ENCODE measurements around the gene MGMT.

The MGMT gene

GRCh38 chr10:129716211-129716681 lies 249.2 kb downstream of the MGMT start:
- DNase-seq = no peak

- no peak for DNase-seq
Observed at GRCh38 chr10:129716881-129717280, 249.8 kb downstream of the MGMT start.

- peak; percentile 17 for DNase-seq
Observed at GRCh38 chr10:129717816-129718547, 250.9 kb downstream of the MGMT start.

- peak; percentile 17 for DNase-seq
Observed at GRCh38 chr10:129718548-129719414, 251.7 kb downstream of the MGMT start.

- DNase-seq = no peak
Observed at GRCh38 chr10:129719415-129719739, 252.3 kb downstream of the MGMT start.

- DNase-seq = peak; percentile 24
Observed at GRCh38 chr10:129719889-129720590, 253.0 kb downstream of the MGMT start.

- no peak for DNase-seq
Observed at GRCh38 chr10:129725011-129725410, 258.0 kb downstream of the MGMT start.

- no peak for DNase-seq
Observed at GRCh38 chr10:129725482-129725881, 258.4 kb downstream of the MGMT start.

- DNase-seq = no peak
Observed at GRCh38 chr10:129725890-129726631, 259.0 kb downstream of the MGMT start.

- no peak for DNase-seq
Observed at GRCh38 chr10:129727071-129727470, 260.0 kb downstream of the MGMT start.

- DNase-seq = no peak
Observed at GRCh38 chr10:129727495-129727894, 260.5 kb downstream of the MGMT start.

- no peak for DNase-seq
Observed at GRCh38 chr10:129728246-129728820, 261.3 kb downstream of the MGMT start.

- no peak for DNase-seq
Observed at GRCh38 chr10:129728905-129729795, 262.1 kb downstream of the MGMT start.

- DNase-seq = no peak
Observed at GRCh38 chr10:129730272-129730992, 263.4 kb downstream of the MGMT start.

- DNase-seq = no peak
Observed at GRCh38 chr10:129730993-129731325, 263.9 kb downstream of the MGMT start.

GRCh38 chr10:129740532-129741279 lies 273.7 kb downstream of the MGMT start:
- peak; percentile 11 for DNase-seq

GRCh38 chr10:129741280-129741977 lies 274.4 kb downstream of the MGMT start:
- DNase-seq = no peak

GRCh38 chr10:129741978-129742741 lies 275.1 kb downstream of the MGMT start:
- DNase-seq = peak; percentile 12
